ENCODE results near the gene MAP1B.

Gene MAP1B

DNA sequence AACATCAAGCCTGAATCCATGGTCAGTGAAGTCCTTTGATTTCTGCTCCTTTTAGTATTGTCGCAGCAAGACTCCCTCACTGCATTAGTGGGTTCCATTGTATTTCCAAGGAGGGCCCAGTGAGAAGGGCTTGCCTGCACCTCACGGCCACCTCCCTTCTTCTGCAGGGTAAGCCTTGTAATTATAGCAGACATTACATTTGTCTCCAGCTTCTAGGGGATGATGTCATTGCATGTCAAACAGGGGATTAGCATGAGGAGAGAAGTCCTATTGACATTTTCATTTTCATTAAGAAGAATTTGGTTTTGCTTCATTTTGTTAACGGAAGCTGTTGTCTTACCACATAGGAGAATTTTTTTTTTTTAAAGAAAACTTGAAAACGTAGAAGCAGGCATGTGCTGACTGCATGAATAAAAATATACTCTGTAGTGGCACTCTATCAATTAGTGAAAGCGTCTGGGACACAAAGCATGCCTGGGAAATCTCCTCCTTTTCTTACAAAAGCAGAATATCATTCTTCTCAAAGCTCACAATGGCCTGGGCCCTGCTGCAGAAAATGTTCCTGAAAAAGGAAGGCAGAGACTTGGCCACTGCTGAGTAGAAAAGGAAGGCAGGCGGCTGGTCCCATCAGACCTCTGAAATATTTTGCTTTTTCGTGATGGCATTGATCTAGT, 27.1 kb downstream of the MAP1B start:
- DNase-seq, result no peak

DNA sequence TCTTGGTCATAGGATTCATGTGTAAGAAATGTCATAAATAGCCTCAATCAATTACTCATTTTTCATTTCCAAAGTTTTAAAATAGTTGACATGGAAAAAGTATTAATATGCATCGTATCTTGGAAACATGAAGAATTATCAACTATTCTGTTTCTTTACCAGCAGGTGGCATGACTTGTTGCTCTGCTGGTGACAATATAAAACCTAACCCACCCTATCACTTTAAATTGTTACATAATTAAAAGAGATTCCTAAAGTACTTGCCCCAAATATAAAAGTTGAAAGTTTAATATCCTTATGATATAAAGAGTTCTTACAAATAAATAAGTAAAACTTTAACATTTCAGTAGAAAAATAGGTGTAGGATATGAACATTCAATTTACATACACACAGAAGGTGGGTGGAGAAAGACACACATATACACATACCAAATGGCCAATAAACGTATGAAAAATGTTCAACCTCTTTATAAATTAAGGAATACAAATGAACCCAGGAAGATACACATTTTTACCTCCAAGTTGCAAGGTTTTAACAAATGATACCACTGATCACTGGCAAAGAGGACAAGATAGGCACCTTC, 30.6 kb downstream of the MAP1B start:
- DNase-seq, result peak; percentile 65

DNA sequence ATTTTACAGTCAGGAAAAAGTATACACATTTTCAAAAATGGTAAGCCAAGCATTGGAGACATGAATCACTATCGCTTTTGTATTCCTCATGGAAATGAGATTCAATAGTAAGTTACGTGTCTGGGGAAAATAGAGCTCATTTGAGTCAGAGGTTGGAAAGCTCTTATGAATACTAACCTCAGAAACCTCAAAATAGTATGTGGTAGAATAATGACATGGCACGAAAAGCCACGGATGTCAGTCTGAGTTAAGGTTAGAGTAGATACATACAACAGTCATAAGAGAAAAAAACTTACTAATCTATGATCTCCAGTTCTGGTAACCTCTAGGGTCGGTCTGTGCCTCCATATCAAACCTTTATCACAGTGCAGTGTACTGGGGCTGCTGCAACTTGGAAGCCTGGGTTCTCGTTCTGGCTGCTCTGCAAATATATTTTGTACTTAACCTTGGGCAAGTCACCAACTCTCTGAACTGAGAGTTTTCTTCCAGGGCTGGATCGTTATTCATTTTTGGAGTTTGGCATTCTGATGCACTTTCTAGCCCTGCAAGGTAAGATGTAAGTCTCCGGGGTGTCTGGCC, 31.8 kb downstream of the MAP1B start:
- peak; percentile 87 for DNase-seq

GRCh38 chr5:72140711-72141110, 33.4 kb downstream of the MAP1B start:
- DNase-seq, result no peak

- no peak for DNase-seq
Observed at GRCh38 chr5:72141440-72142355, 34.4 kb downstream of the MAP1B start.

- DNase-seq, result no peak
Observed at GRCh38 chr5:72144762-72145161, 37.5 kb downstream of the MAP1B start.

DNA sequence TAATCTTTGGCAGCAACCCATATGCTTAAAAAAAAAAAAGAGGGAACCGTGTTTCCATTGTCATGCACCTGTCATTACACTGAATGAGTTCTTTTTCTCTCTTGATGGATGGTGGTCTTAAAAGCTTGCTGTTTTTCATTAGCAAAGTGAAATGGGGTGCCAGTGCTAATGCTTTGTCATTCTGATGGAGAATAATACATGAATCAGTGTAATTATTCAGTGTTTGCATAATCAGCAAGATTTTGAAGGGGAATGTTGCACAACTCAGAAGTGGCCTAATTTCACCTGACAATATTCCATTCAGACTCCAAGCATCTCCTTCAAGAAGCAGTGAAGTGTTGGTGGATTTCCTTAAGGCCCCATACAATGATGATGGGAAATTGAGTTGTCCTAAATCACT, 38.1 kb downstream of the MAP1B start:
- DNase-seq, result no peak

GRCh38 chr5:72146056-72146455, 38.8 kb downstream of the MAP1B start:
- no peak for DNase-seq

- no peak for DNase-seq
Observed at GRCh38 chr5:72147569-72147968, 40.3 kb downstream of the MAP1B start.

DNA sequence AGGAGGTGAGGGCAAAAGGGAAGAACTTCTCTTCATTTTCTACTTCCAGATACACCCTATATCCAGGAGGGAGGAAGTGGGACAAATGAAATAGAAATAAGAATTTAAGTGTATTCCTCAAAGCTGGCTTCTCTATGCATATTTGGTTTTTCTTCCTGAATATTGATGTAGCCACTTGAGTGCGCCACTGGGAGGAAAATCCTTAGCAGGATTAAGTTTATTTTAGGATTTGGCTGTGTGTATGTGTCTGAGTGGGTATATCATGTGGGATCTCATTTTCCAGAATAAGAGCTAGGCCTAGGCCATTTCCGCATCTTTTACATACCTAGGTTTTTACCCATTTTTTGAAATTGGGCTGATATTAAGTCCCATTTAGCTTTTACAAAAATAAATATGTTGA, 42.5 kb downstream of the MAP1B start:
- no peak for DNase-seq

- DNase-seq, result no peak
Observed at GRCh38 chr5:72151169-72151568, 43.9 kb downstream of the MAP1B start.

DNA sequence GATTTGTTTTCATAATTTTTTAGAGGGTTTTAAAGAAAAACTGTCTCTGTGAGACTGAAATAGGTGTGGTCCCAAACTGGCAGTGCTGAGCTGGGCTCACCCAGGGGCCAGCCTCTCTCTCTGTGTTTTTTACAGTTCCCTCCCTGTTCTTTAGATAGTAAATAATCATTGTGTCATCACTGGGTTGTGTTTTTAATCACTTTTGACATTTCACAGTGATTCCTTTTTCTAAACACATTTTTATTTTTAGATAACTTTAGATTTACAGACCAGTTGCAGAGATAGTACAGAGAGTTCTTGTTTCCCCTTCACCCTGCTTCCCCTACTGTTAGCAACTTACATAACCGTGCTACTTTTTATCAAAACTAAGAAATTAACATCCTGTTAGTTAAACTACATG, 44.4 kb downstream of the MAP1B start:
- peak; percentile 36 for DNase-seq

GRCh38 chr5:72152545-72152944, 45.3 kb downstream of the MAP1B start:
- no peak for DNase-seq

- no peak for DNase-seq
Observed at GRCh38 chr5:72153551-72153950, 46.3 kb downstream of the MAP1B start.

- DNase-seq, result no peak
Observed at GRCh38 chr5:72154076-72154756, 46.9 kb downstream of the MAP1B start.

DNA sequence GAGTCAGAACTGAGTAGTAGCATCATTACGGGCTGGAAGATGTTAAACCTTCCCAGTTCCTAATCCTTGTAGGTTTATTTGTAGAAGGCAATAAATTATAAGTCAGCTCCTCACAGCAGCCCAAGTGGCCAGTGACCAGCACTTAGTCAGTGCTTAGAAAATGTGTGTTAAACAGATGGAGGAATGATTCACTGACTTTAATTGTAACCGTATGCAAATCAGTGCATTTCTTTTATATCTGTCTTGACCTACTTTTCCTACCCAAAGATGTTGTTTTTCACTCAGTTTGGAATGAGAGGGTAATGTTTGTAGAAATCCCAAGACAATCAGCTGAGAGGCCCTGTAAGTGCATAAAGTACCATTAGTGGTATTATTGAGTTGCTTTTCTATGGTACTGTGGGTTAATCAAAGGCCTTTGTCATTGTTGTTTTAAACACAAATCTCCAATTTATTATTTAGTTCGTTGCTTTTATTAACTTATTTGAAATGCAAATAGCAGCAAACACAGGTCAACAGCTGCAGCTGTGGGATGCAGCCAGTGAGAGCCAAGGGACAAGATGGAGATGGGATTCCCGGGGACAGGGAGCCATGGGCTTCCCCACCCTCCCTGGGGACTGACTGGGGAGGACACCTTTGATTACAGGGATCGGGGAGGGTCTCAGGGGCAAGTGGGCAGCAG, 49.8 kb downstream of the MAP1B start:
- no peak for DNase-seq

- DNase-seq, result no peak
Observed at GRCh38 chr5:72157625-72157962, 50.3 kb downstream of the MAP1B start.

GRCh38 chr5:72159501-72159911, 52.2 kb downstream of the MAP1B start:
- DNase-seq, result no peak

- DNase-seq, result no peak
Observed at GRCh38 chr5:72160329-72160728, 53.1 kb downstream of the MAP1B start.

- DNase-seq, result no peak
Observed at GRCh38 chr5:72160959-72161358, 53.7 kb downstream of the MAP1B start.

GRCh38 chr5:72161951-72162350, 54.7 kb downstream of the MAP1B start:
- no peak for DNase-seq

DNA sequence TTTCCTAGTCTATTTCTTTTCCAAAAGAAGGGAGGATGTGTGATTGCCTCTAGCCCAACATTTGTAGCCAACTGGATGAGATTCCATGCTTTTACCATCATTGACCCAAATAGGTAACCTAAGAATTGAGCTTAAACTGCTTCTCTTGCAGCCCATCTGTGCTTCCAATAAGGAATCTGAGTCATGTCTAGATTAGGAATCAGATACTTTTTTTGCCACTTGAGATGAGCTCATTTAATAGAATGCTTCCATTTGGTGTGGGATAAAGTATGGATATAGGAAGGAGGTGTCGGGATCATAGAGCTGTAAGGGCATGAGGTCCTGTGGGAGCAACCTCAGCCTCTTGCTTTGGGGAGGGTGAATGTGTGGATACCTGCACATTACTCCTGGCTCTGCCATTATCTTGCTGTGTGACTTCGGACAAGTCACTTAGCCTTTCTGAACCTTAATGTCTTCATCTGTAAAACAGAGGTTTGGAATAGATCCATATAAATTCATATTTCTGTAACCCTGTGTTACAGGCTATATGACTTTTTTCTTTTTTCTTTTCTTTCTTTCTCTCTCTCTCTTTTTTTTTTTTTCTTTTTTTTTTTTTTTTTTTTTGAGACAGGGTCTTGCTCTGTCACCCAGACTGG, 56.2 kb downstream of the MAP1B start:
- DNase-seq, result no peak
